A549 (cell line): Measurements from ENCODE around the gene ANKRD27. TPM values are rescaled to one million over a fixed set of nuclear protein-coding genes. Genes with fewer than 3 reads are reported as not detected.

ENCODE experiments used
- ATAC-seq, 2 experiments: fragments of 200-7000 bp in 1 of 2; fragments of >200 bp in 1 of 2; cut with Nextera tagmentation in 1 of 2; cut with Tn5 transposase in 1 of 2; 3 replicates each; pipeline versions ENCODE4 v1.8.0 to v1.9.1; 2018 to 2020; ENCODE audit warnings: mild to moderate bottlenecking in 1 of 2, moderate library complexity in 1 of 2
- CTCF ChIA-PET: fragments of 300-600 bp; sonication (Branson Sonifier 250); formaldehyde crosslinking; extraction: SDS; loops from one replicate; lab custom pipeline; 2021; ENCODE audit warnings: antibody characterized with exemption, inconsistent platforms; lab: Yijun Ruan, JAX
- POLR2A ChIA-PET: fragments of 350-600 bp; formaldehyde crosslinking; extraction: SDS; loops from one replicate; lab custom pipeline; 2021; ENCODE audit warnings: antibody characterized with exemption, inconsistent platforms; lab: Yijun Ruan, JAX
- DNase-seq, 2 experiments: peaks; one replicate each; pipeline versions ENCODE4 v3.0.0 to v3.0.0-alpha.2; 2011 to 2016; ENCODE audit warnings: low read depth in 1 of 2, low spot score in 1 of 2
- FAIRE-seq: peaks from 2 replicates; lab custom pipeline; 2011; peaks lifted over from hg19 to GRCh38; lab: Jason Lieb, UNC
- H3K27ac ChIP-seq, 2 experiments: fragments of >200 bp; sonication (Bioruptor Twin); formaldehyde crosslinking; 3 replicates each; pipeline ENCODE4 v1.5.1; 2016 to 2017
- H3K4me1 ChIP-seq: fragments of >200 bp; sonication (Bioruptor Twin); formaldehyde crosslinking; 3 replicates; pipeline ENCODE4 v1.6.1; 2016
- H3K4me2 ChIP-seq: fragments of >200 bp; sonication (Bioruptor Twin); formaldehyde crosslinking; 3 replicates; pipeline ENCODE4 v1.6.1; 2016
- H3K4me3 ChIP-seq: fragments of >200 bp; sonication (Bioruptor Twin); formaldehyde crosslinking; 3 replicates; pipeline ENCODE4 v1.5.1; 2016
- H3K9me3 ChIP-seq: fragments of >200 bp; sonication (Bioruptor Twin); formaldehyde crosslinking; 3 replicates; pipeline ENCODE4 v1.6.1; 2016
- ATOH8 ChIP-seq: fragments of 250-450 bp; sonication (Bioruptor Pico); IDR thresholded peaks from 2 replicates; pipeline ENCODE4 v1.5.0; 2020; ENCODE audit warnings: low read depth, mild to moderate bottlenecking, moderate library complexity
- CBX2 ChIP-seq: fragments of 200-600 bp; sonication (generic); IDR thresholded peaks from 2 replicates; pipeline ENCODE4 v1.6.1; 2016; ENCODE audit warnings: low read depth, mild to moderate bottlenecking, borderline replicate concordance
- E2F6 ChIP-seq: IDR thresholded peaks from 2 replicates; pipeline ENCODE4 v1.6.1; 2012; ENCODE audit warnings: low read depth, borderline replicate concordance
- EHF ChIP-seq: fragments of 250-450 bp; sonication (Bioruptor Pico); IDR thresholded peaks from 2 replicates; pipeline ENCODE4 v1.5.0; 2020; ENCODE audit warnings: mild to moderate bottlenecking
- EHMT2 ChIP-seq: fragments of 200-600 bp; sonication (generic); IDR thresholded peaks from 2 replicates; pipeline ENCODE4 v1.6.1; 2016; ENCODE audit warnings: antibody characterized with exemption, low read depth, mild to moderate bottlenecking, moderate library complexity
- ELK1 ChIP-seq: fragments of 150-350 bp; IDR thresholded peaks from 2 replicates; pipeline ENCODE4 v1.6.1; 2014; ENCODE audit warnings: low read depth, mild to moderate bottlenecking, low read length
- EP300 ChIP-seq, 2 experiments: fragments of >200 bp; sonication (Bioruptor Twin); formaldehyde crosslinking; IDR thresholded peaks; 2 replicates in 1 of 2; 3 replicates in 1 of 2; pipeline ENCODE4 v1.6.1; 2016 to 2017
- ESRRA ChIP-seq: fragments of 150-350 bp; IDR thresholded peaks from 2 replicates; pipeline ENCODE4 v1.6.1; 2014; ENCODE audit warnings: mild to moderate bottlenecking, low read length, borderline replicate concordance
- FOSB ChIP-seq: fragments of 250-450 bp; sonication (Bioruptor Pico); IDR thresholded peaks from 2 replicates; pipeline ENCODE4 v1.5.0; 2020; ENCODE audit warnings: mild to moderate bottlenecking, moderate library complexity
- FOSL2 ChIP-seq, 2 experiments: fragments of 450-650 bp in 1 of 2; fragments of >200 bp in 1 of 2; sonication (Bioruptor Twin) in 1 of 2; formaldehyde crosslinking; IDR thresholded peaks; 2 replicates each; pipeline versions ENCODE4 v1.5.0 to v1.6.1; 2016 to 2020; ENCODE audit warnings: mild to moderate bottlenecking in 1 of 2, moderate library complexity in 1 of 2
- GATA3 ChIP-seq: IDR thresholded peaks from 2 replicates; pipeline ENCODE4 v1.6.1; 2012; ENCODE audit warnings: borderline replicate concordance
- HDAC2 ChIP-seq: fragments of 200-600 bp; sonication (generic); IDR thresholded peaks from 2 replicates; pipeline ENCODE4 v1.6.1; 2016
- HEYL ChIP-seq: fragments of 250-450 bp; sonication (Bioruptor Pico); IDR thresholded peaks from 2 replicates; pipeline ENCODE4 v1.8.0; 2021; ENCODE audit warnings: mild to moderate bottlenecking, moderate library complexity
- HOXB5 ChIP-seq: fragments of 250-450 bp; sonication (Bioruptor Pico); IDR thresholded peaks from 2 replicates; pipeline ENCODE4 v1.5.0; 2020; ENCODE audit warnings: mild to moderate bottlenecking, moderate library complexity
- JUN ChIP-seq, 2 experiments: fragments of >200 bp; sonication (Bioruptor Twin); formaldehyde crosslinking; IDR thresholded peaks; 2 replicates in 1 of 2; 3 replicates in 1 of 2; pipeline ENCODE4 v1.6.1; 2016 to 2017
- KDM1A ChIP-seq: fragments of 200-600 bp; sonication (generic); IDR thresholded peaks from 2 replicates; pipeline ENCODE4 v1.6.1; 2016; ENCODE audit warnings: low read depth, mild to moderate bottlenecking
- KDM5A ChIP-seq: fragments of 200-600 bp; sonication (generic); IDR thresholded peaks from 2 replicates; pipeline ENCODE4 v1.6.1; 2016; ENCODE audit warnings: antibody characterized with exemption, mild to moderate bottlenecking
- MAX ChIP-seq: IDR thresholded peaks from 2 replicates; pipeline ENCODE4 v1.6.1; 2012
- MAZ ChIP-seq: fragments of 150-350 bp; IDR thresholded peaks from 2 replicates; pipeline ENCODE4 v1.6.1; 2014; ENCODE audit warnings: antibody characterized with exemption, low read depth, low read length, borderline replicate concordance
- NFE2L2 ChIP-seq: fragments of 150-350 bp; conservative IDR thresholded peaks from 2 replicates; pipeline ENCODE4 v1.6.1; 2014; ENCODE audit warnings: low read length
- POLR2A ChIP-seq: IDR thresholded peaks from 2 replicates; pipeline ENCODE4 v1.6.1; 2012; ENCODE audit warnings: mild to moderate bottlenecking, low read length
- POLR2AphosphoS2 ChIP-seq: conservative IDR thresholded peaks from 2 replicates; pipeline ENCODE4 v1.6.1; 2012; ENCODE audit warnings: low read length, improper control_type of control experiment, inconsistent platforms
- RCOR1 ChIP-seq: fragments of 150-350 bp; IDR thresholded peaks from 2 replicates; pipeline ENCODE4 v1.6.1; 2014; ENCODE audit warnings: antibody characterized with exemption, low read length, low read depth
- TFCP2L1 ChIP-seq: fragments of 250-450 bp; sonication (Bioruptor Pico); IDR thresholded peaks from 2 replicates; pipeline ENCODE4 v1.5.0; 2021; ENCODE audit warnings: mild to moderate bottlenecking
- TP53 ChIP-seq: fragments of 250-450 bp; sonication (Bioruptor Pico); IDR thresholded peaks from 2 replicates; pipeline ENCODE4 v1.5.0; 2021; ENCODE audit warnings: mild to moderate bottlenecking, moderate library complexity
- USF2 ChIP-seq: fragments of 450-650 bp; IDR thresholded peaks from 2 replicates; pipeline ENCODE4 v1.6.1; 2014; ENCODE audit warnings: antibody characterized with exemption
- ZC3H11A ChIP-seq: fragments of 450-650 bp; IDR thresholded peaks from 2 replicates; pipeline ENCODE4 v1.6.1; 2014; ENCODE audit warnings: antibody characterized with exemption, mild to moderate bottlenecking
- ZNF302 ChIP-seq: fragments of 250-450 bp; sonication (Bioruptor Pico); IDR thresholded peaks from 2 replicates; pipeline ENCODE4 v1.9.0; 2021; ENCODE audit warnings: inconsistent platforms, mild to moderate bottlenecking, moderate library complexity
- ZSCAN20 ChIP-seq: fragments of 250-450 bp; sonication (Bioruptor Pico); IDR thresholded peaks from 2 replicates; pipeline ENCODE4 v1.8.0; 2022; ENCODE audit warnings: mild to moderate bottlenecking, moderate library complexity
- WGBS: methylation state at CpG from one replicate; pipeline ENCODE4 v1.1.6; 2017; ENCODE audit errors: missing lambda C conversion rate; 5-methylcytosine and 5-hydroxymethylcytosine counted together
- polyA plus RNA-seq, 4 experiments: library from polyadenylated mRNA; depleted of rRNA in 3 of 4; stranded (reverse); fragments of >200 nt; fragmentation: RNase III in 1 of 4; extraction: RNeasy Plus Mini Kit Qiagen cat#74134 plus additional on column Dnase treatment in 1 of 4; gene quantifications; 2 replicates in 3 of 4; 3 replicates in 1 of 4; pipeline ENCODE4 v1.2.3, GENCODE V29; 2011 to 2017

Gene ANKRD27
- polyA plus RNA-seq, 2 of the 4 experiments (the other 2 are of a cell fraction) = 23.1 to 60.8 TPM

GRCh38 chr19:32662186-32662585 lies 12.8 kb downstream of the ANKRD27 start:
- Histone ChIP-seq H3K4me1 (no peaks in the 10 kb centered on the region), H3K4me3 (no peak overlapping the region), H3K27ac (no peak overlapping the region), H3K4me2 (no peak overlapping the region), H3K9me3 (no peaks in the 10 kb centered on the region)
- FAIRE-seq = no peak
- 70% methylated on average over 3 of the region's 3 CpGs for WGBS
- no peak for TF ChIP-seq ZSCAN20 (CRISPR knock-in tag)
- no peak for TF ChIP-seq ZC3H11A
- no peak for TF ChIP-seq TP53 (CRISPR knock-in tag)
- no peak for TF ChIP-seq ESRRA
- TF ChIP-seq EHMT2 = no peak
- TF ChIP-seq ATOH8 (CRISPR knock-in tag) = no peak
- TF ChIP-seq MAZ = no peak
- no peak for TF ChIP-seq EHF (CRISPR knock-in tag)
- no peak for TF ChIP-seq GATA3
- TF ChIP-seq HEYL = no peak
- no peak for TF ChIP-seq USF2
- TF ChIP-seq E2F6 = no peak
- no peak for TF ChIP-seq FOSB (CRISPR knock-in tag)
- TF ChIP-seq POLR2AphosphoS2 = no peak
- TF ChIP-seq POLR2A = no peak
- TF ChIP-seq MAX = no peak
- TF ChIP-seq JUN (IDR thresholded peaks at IDR 0.05) = no peak
- TF ChIP-seq ZNF302 = no peak
- TF ChIP-seq FOSL2 (IDR thresholded peaks at IDR 0.05) = no peak
- no peak for TF ChIP-seq FOSL2 (CRISPR knock-in tag; IDR thresholded peaks at IDR 0.05)
- no peak for TF ChIP-seq RCOR1
- POLR2A ChIA-PET = interaction anchor here (0.6 kb wide), 1 partner anchor 13 kb away, joined by 6 read pairs; the partner anchor contains the start of gene ANKRD27
- no peak for DNase-seq
- no peak for ATAC-seq
- CTCF ChIA-PET = no interaction called here

GRCh38 chr19:32661318-32661717 lies 13.7 kb downstream of the ANKRD27 start:
- TF ChIP-seq EHMT2 (no peak), TFCP2L1 (CRISPR knock-in tag) (no peak), ELK1 (no peak), POLR2AphosphoS2 (no peak)
- Histone ChIP-seq H3K9me3 (no peaks in the 10 kb centered on the region), H3K4me3 (no peak overlapping the region), H3K27ac (no peak overlapping the region), H3K4me2 (no peak overlapping the region), H3K4me1 (no peaks in the 10 kb centered on the region)
- ATAC-seq (no peak), FAIRE-seq (no peak), DNase-seq (no peak)
- ChIA-PET CTCF (interaction anchor here (0.6 to 0.9 kb wide), 2 partner anchors 25 to 280 kb away, joined by 3 read pairs; no protein-coding TSS in a partner anchor), POLR2A (no interaction called here)
- 81% methylated on average over 7 of the region's 7 CpGs for WGBS

GRCh38 chr19:32658527-32658926 lies 16.5 kb downstream of the ANKRD27 start:
- WGBS = 88% methylated on average over 10 of the region's 10 CpGs
- CTCF ChIA-PET = no interaction called here
- no peak for ATAC-seq
- TF ChIP-seq ESRRA = no peak
- no peak for TF ChIP-seq KDM1A
- no peak for TF ChIP-seq EHF (CRISPR knock-in tag)
- no peak for TF ChIP-seq FOSB (CRISPR knock-in tag)
- TF ChIP-seq MAX = no peak
- TF ChIP-seq FOSL2 (IDR thresholded peaks at IDR 0.05) = no peak
- no peak for TF ChIP-seq FOSL2 (CRISPR knock-in tag; IDR thresholded peaks at IDR 0.05)
- no peak for TF ChIP-seq MAZ
- TF ChIP-seq HDAC2 = no peak
- TF ChIP-seq HOXB5 (CRISPR knock-in tag) = no peak
- no peak for TF ChIP-seq KDM5A
- TF ChIP-seq CBX2 = no peak
- TF ChIP-seq EP300 (IDR thresholded peaks at IDR 0.05) = no peak
- TF ChIP-seq NFE2L2 = no peak

More at GRCh38 chr19:32658527-32658926, 16.5 kb downstream of the ANKRD27 start:
- DNase-seq = no peak
- Histone ChIP-seq H3K4me1 (no peaks in the 10 kb centered on the region), H3K27ac (no peak overlapping the region), H3K9me3 (no peaks in the 10 kb centered on the region), H3K4me2 (no peak overlapping the region), H3K4me3 (no peak overlapping the region)
- FAIRE-seq = no peak
- POLR2A ChIA-PET = no interaction called here
